DMS153 treated with DMSO at 0.1 percent for 48 hours (cell line): ENCODE measurements around the gene SLC6A13.
"Not testable (repeated sequence)": the region's sequence is repeated elsewhere in the genome, so short reads cannot be mapped to it uniquely, and the experiment has no call there.

ENCODE experiments used
- DNase-seq: peaks from one replicate; lab custom pipeline; 2025; ENCODE audit not compliant: unreplicated experiment; lab: John Stamatoyannopoulos, UW

The SLC6A13 gene

GRCh38 chr12:218221-218620 lies 44.4 kb downstream of the SLC6A13 start:
- DNase-seq, result no peak

- not testable (repeated sequence) for DNase-seq
Measured at GRCh38 chr12:217029-217428, 45.6 kb downstream of the SLC6A13 start.

- no peak for DNase-seq
Measured at GRCh38 chr12:215116-215515, 47.5 kb downstream of the SLC6A13 start.

GRCh38 chr12:214003-214741 lies 48.5 kb downstream of the SLC6A13 start, which contains the start of gene SLC6A12:
Gene SLC6A12 (minus strand): TSS chr12:214157. CDS start chr12:209986, 4,171 bp downstream.
- DNase-seq, result no peak

- DNase-seq, result no peak
Measured at GRCh38 chr12:213527-213932, 49.1 kb downstream of the SLC6A13 start.

- no peak for DNase-seq
Measured at GRCh38 chr12:212715-213526, 49.7 kb downstream of the SLC6A13 start.

- DNase-seq, result no peak
Measured at GRCh38 chr12:212415-212714, 50.3 kb downstream of the SLC6A13 start.

GRCh38 chr12:211639-212414 lies 50.8 kb downstream of the SLC6A13 start:
- DNase-seq, result no peak

GRCh38 chr12:211142-211465 lies 51.5 kb downstream of the SLC6A13 start:
- DNase-seq, result no peak

- DNase-seq, result no peak
Measured at GRCh38 chr12:210277-211141, 52.1 kb downstream of the SLC6A13 start.

GRCh38 chr12:209851-210250 lies 52.8 kb downstream of the SLC6A13 start:
- no peak for DNase-seq

- no peak for DNase-seq
Measured at GRCh38 chr12:209246-209645, 53.4 kb downstream of the SLC6A13 start.

- DNase-seq, result no peak
Measured at GRCh38 chr12:208813-209212, 53.8 kb downstream of the SLC6A13 start.

- DNase-seq, result no peak
Measured at GRCh38 chr12:207804-208203, 54.8 kb downstream of the SLC6A13 start.

- no peak for DNase-seq
Measured at GRCh38 chr12:206746-207440, 55.7 kb downstream of the SLC6A13 start.

GRCh38 chr12:205026-205425 lies 57.6 kb downstream of the SLC6A13 start:
- DNase-seq, result no peak

GRCh38 chr12:204261-204678 lies 58.4 kb downstream of the SLC6A13 start:
- DNase-seq, result no peak

GRCh38 chr12:203462-204260 lies 59.0 kb downstream of the SLC6A13 start:
- DNase-seq, result no peak

GRCh38 chr12:203074-203461 lies 59.6 kb downstream of the SLC6A13 start:
- DNase-seq, result no peak
